PC-3 (cell line): Measurements from ENCODE around the gene HDLBP.

Experiments used
- EZH2phosphoT487 ChIP-seq: fragments of 300-600 bp; sonication (generic); IDR thresholded peaks from 2 replicates; pipeline ENCODE4 v1.6.1; 2018; ENCODE audit warnings: mild to moderate bottlenecking, antibody characterized with exemption, low read length, borderline replicate concordance
- TF ChIP-seq, protein P1 (sequence below): fragments of 300-600 bp; sonication (generic); conservative IDR thresholded peaks from 2 replicates; pipeline ENCODE4 v1.5.1; 2017; ENCODE audit warnings: antibody characterized with exemption, low read depth, mild to moderate bottlenecking, low read length

DNA sequence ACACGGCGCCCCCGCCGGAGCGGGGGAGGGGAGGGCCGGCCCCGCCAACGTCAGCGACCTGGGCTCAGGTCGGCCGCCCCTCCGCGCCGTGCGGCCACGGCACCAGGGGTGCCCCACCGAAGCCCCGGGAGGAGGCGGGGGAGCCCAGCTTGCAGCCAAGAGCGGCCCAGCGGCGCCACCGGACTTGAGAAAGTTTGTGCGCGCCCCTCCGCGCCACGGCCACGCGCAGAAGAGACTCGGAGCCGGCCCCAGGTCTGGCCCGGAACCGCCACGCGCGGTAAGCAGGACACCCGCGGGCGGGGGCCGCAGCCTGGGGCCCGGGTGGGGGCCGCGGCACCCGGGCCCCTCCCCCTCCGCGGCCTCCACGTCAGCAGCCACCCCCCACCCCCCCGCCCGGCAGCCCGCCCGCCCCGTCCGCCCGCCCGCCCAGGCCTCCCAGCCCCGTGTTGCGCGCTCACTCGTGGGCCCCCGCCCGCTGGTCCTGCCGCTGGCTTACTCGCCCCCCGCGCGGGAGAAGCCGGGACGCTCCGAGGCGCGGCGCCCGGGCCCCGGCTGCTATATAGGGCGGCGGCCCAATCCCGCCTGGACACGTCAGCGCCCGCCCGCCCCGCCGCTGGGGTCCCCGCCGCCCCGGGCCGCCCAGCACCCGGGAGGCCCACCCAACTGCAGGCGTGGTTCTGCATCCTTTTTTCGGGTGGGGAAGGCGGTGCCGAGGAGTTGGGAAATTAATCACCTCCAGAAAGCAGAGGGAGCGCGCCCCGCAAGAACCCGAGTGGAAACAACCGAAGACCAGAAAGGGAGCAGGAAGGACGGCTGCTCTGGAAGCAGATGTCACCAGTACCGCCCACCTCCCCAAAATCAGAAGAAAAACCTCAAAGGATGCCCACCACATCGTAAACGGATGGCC, 42.9 kb downstream of the HDLBP start:
- TF ChIP-seq, protein P1, sequence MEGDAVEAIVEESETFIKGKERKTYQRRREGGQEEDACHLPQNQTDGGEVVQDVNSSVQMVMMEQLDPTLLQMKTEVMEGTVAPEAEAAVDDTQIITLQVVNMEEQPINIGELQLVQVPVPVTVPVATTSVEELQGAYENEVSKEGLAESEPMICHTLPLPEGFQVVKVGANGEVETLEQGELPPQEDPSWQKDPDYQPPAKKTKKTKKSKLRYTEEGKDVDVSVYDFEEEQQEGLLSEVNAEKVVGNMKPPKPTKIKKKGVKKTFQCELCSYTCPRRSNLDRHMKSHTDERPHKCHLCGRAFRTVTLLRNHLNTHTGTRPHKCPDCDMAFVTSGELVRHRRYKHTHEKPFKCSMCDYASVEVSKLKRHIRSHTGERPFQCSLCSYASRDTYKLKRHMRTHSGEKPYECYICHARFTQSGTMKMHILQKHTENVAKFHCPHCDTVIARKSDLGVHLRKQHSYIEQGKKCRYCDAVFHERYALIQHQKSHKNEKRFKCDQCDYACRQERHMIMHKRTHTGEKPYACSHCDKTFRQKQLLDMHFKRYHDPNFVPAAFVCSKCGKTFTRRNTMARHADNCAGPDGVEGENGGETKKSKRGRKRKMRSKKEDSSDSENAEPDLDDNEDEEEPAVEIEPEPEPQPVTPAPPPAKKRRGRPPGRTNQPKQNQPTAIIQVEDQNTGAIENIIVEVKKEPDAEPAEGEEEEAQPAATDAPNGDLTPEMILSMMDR, result no peak
- TF ChIP-seq EZH2phosphoT487, result no peak
